HCT116 (cell line): ENCODE data around the gene PFDN5.

Experiments
- EGR1 ChIP-seq: IDR thresholded peaks from 2 replicates; pipeline ENCODE4 v1.6.1; 2012; ENCODE audit warnings: low read depth
- EZH2 ChIP-seq: fragments of 200-600 bp; sonication (generic); IDR thresholded peaks from 2 replicates; pipeline ENCODE4 v1.6.1; 2017; ENCODE audit warnings: antibody characterized with exemption, mixed run types
- JUND ChIP-seq: IDR thresholded peaks from 2 replicates; pipeline ENCODE4 v1.6.1; 2012
- POLR2A ChIP-seq: IDR thresholded peaks from 2 replicates; pipeline ENCODE4 v1.7.0; 2011; ENCODE audit warnings: borderline replicate concordance; ENCODE audit not compliant: insufficient read depth, insufficient read length; ENCODE audit errors: extremely low read depth
- POLR2AphosphoS5 ChIP-seq: IDR thresholded peaks from 2 replicates; pipeline ENCODE4 v1.6.1; 2011; ENCODE audit warnings: mild to moderate bottlenecking, low read depth, low read length, moderate library complexity
- SIN3A ChIP-seq: IDR thresholded peaks from 2 replicates; pipeline ENCODE4 v1.6.1; 2012; ENCODE audit warnings: low read depth
- TF ChIP-seq, protein P1 (sequence below), 3 experiments: fragments of 200-600 bp in 1 of 3; sonication (generic) in 1 of 3; IDR thresholded peaks in 2 of 3; conservative IDR thresholded peaks in 1 of 3; 2 replicates each; pipeline ENCODE4 v1.5.1; 2012 to 2017; ENCODE audit warnings: low read depth in 2 of 3, low read length in 2 of 3, antibody characterized with exemption in 1 of 3, borderline replicate concordance in 1 of 3, control low read depth in 1 of 3, mild to moderate bottlenecking in 1 of 3, mixed read lengths in 1 of 3, mixed run types in 1 of 3, moderate library complexity in 1 of 3; ENCODE audit not compliant: insufficient read depth in 1 of 3
- TF ChIP-seq, protein P2 (sequence below): IDR thresholded peaks from 2 replicates; pipeline ENCODE4 v1.6.1; 2011; ENCODE audit warnings: mild to moderate bottlenecking, low read length, moderate library complexity; ENCODE audit not compliant: insufficient replicate concordance; ENCODE audit errors: extremely low read depth

- no peak for TF ChIP-seq SIN3A
- TF ChIP-seq, protein P1, sequence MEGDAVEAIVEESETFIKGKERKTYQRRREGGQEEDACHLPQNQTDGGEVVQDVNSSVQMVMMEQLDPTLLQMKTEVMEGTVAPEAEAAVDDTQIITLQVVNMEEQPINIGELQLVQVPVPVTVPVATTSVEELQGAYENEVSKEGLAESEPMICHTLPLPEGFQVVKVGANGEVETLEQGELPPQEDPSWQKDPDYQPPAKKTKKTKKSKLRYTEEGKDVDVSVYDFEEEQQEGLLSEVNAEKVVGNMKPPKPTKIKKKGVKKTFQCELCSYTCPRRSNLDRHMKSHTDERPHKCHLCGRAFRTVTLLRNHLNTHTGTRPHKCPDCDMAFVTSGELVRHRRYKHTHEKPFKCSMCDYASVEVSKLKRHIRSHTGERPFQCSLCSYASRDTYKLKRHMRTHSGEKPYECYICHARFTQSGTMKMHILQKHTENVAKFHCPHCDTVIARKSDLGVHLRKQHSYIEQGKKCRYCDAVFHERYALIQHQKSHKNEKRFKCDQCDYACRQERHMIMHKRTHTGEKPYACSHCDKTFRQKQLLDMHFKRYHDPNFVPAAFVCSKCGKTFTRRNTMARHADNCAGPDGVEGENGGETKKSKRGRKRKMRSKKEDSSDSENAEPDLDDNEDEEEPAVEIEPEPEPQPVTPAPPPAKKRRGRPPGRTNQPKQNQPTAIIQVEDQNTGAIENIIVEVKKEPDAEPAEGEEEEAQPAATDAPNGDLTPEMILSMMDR (IDR thresholded peaks at IDR 0.05 in 2 of 3, conservative IDR thresholded peaks at IDR 0.05 in 1 of 3; ENCODE audit: borderline replicate concordance in 1 of 3, insufficient read depth in 1 of 3, low read depth in 2 of 3, low read length in 2 of 3), result no peak
- TF ChIP-seq POLR2A, result no peak
- no peak for TF ChIP-seq JUND
- no peak for TF ChIP-seq EGR1
- TF ChIP-seq POLR2AphosphoS5, result no peak
- no peak for TF ChIP-seq EZH2
- TF ChIP-seq, protein P2, sequence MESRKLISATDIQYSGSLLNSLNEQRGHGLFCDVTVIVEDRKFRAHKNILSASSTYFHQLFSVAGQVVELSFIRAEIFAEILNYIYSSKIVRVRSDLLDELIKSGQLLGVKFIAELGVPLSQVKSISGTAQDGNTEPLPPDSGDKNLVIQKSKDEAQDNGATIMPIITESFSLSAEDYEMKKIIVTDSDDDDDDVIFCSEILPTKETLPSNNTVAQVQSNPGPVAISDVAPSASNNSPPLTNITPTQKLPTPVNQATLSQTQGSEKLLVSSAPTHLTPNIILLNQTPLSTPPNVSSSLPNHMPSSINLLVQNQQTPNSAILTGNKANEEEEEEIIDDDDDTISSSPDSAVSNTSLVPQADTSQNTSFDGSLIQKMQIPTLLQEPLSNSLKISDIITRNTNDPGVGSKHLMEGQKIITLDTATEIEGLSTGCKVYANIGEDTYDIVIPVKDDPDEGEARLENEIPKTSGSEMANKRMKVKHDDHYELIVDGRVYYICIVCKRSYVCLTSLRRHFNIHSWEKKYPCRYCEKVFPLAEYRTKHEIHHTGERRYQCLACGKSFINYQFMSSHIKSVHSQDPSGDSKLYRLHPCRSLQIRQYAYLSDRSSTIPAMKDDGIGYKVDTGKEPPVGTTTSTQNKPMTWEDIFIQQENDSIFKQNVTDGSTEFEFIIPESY, result no peak
These were observed 17.4 kb upstream of the PFDN5 start for GRCh38 chr12:53277981-53278380.
